Stimulated activated CD4-positive, alpha-beta T cell treated with anti-CD3 and anti-CD28 coated beads, Interleukin-2, amount 100 ng/mL, for 4 hours (primary cell): ENCODE data around the gene NPHS1.
"Not testable (repeated sequence)": the region's sequence is repeated elsewhere in the genome, so short reads cannot be mapped to it uniquely, and the experiment has no call there.

Experiments used
- DNase-seq: peaks from one replicate; pipeline ENCODE4 v3.0.0-alpha.2; 2020; ENCODE audit warnings: low read depth

The NPHS1 gene

GRCh38 chr19:35879770-35880317 lies 27.5 kb upstream of the NPHS1 start:
- DNase-seq, result no peak

GRCh38 chr19:35879068-35879467 lies 26.8 kb upstream of the NPHS1 start:
- DNase-seq, result no peak

- no peak for DNase-seq
Observed at GRCh38 chr19:35874392-35874930, 22.2 kb upstream of the NPHS1 start.

GRCh38 chr19:35872180-35872579 lies 19.9 kb upstream of the NPHS1 start:
- DNase-seq, result no peak

GRCh38 chr19:35871611-35872010 lies 19.3 kb upstream of the NPHS1 start:
- no peak for DNase-seq

GRCh38 chr19:35870798-35871197 lies 18.5 kb upstream of the NPHS1 start:
- no peak for DNase-seq

- not testable (repeated sequence) for DNase-seq
Observed at GRCh38 chr19:35870124-35870736, 17.9 kb upstream of the NPHS1 start.

- DNase-seq, result peak; percentile 75
Observed at GRCh38 chr19:35869327-35870123, 17.2 kb upstream of the NPHS1 start.

- no peak for DNase-seq
Observed at GRCh38 chr19:35868823-35869326, 16.6 kb upstream of the NPHS1 start.

- peak; percentile 64 for DNase-seq
Observed at GRCh38 chr19:35868172-35868822, 16.0 kb upstream of the NPHS1 start, which contains the start of gene APLP1. Gene APLP1 (plus strand): TSS chr19:35868574. CDS start chr19:35868637, 63 bp downstream.

GRCh38 chr19:35863018-35863417 lies 10.7 kb upstream of the NPHS1 start:
- DNase-seq, result no peak

- no peak for DNase-seq
Observed at GRCh38 chr19:35862528-35862927, 10.2 kb upstream of the NPHS1 start.

GRCh38 chr19:35861640-35862160 lies 9.4 kb upstream of the NPHS1 start:
- DNase-seq, result no peak

- DNase-seq, result no peak
Observed at GRCh38 chr19:35860818-35861639, 8.7 kb upstream of the NPHS1 start.

- no peak for DNase-seq
Observed at GRCh38 chr19:35860436-35860817, 8.1 kb upstream of the NPHS1 start.

- DNase-seq, result no peak
Observed at GRCh38 chr19:35859414-35859813, 7.1 kb upstream of the NPHS1 start.

GRCh38 chr19:35858311-35858710 lies 6.0 kb upstream of the NPHS1 start:
- DNase-seq, result no peak

GRCh38 chr19:35856546-35857149 lies 4.3 kb upstream of the NPHS1 start, which contains the start of gene KIRREL2:
Gene KIRREL2 (plus strand): TSS chr19:35856911. CDS start chr19:35857120, 209 bp downstream.
- no peak for DNase-seq

- no peak for DNase-seq
Observed at GRCh38 chr19:35853038-35853756, 893 bp upstream of the NPHS1 start.
